NCI-H345 (cell line): ENCODE results near the gene ZNF181.
"Not testable (repeated sequence)": the region's sequence is repeated elsewhere in the genome, so short reads cannot be mapped to it uniquely, and the experiment has no call there.

Source experiments
- DNase-seq: peaks from one replicate; lab custom pipeline; 2025; lab: John Stamatoyannopoulos, UW

ZNF181 gene

GRCh38 chr19:34733746-34734536 is at the start of gene ZNF181:
TSS of gene ZNF181 (plus strand) at chr19:34734243. CDS start at chr19:34735038, 795 bp downstream.
- DNase-seq: peak; percentile 98

DNA sequence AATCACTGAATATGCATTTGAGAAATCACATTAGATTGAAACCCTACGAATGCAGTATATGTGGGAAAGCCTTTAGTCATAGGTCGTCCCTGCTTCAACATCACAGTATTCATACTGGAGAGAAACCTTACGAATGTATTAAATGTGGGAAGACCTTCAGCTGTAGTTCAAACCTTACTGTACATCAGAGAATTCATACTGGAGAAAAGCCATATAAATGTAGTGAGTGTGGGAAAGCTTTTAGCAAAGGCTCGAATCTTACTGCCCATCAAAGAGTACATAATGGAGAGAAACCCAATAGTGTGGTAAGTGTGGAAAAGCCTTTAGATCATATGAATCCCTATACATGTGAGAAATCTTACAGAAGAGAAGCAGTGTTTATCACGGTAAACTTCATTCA is 48.8 kb upstream of the ZNF181 start:
- DNase-seq: not testable (repeated sequence)

DNA sequence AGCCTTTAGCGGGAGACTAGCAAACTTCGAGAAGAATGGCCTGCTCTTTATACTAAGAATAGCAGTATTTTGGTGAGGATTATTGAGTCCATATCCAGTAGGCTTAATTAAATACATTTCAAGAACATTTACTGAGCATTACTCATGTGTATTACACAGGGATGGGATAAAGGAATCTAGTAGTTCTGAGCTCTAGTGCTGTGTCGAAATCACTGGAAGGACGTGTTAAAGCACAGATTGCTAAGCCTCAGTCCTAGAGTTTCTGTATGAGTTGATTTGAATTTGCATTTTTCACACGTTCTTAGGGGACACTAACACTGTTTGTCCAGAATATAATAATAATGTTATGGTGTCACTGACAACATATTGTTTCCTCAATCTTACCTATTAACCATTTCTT is 47.6 kb upstream of the ZNF181 start:
- no peak for DNase-seq

- no peak for DNase-seq
Measured at GRCh38 chr19:34687348-34687747, 46.7 kb upstream of the ZNF181 start.

- no peak for DNase-seq
Measured at GRCh38 chr19:34688592-34688991, 45.5 kb upstream of the ZNF181 start.

- no peak for DNase-seq
Measured at GRCh38 chr19:34690372-34690771, 43.7 kb upstream of the ZNF181 start.

- DNase-seq: no peak
Measured at GRCh38 chr19:34692549-34692948, 41.5 kb upstream of the ZNF181 start.

- no peak for DNase-seq
Measured at GRCh38 chr19:34707661-34708060, 26.4 kb upstream of the ZNF181 start.

DNA sequence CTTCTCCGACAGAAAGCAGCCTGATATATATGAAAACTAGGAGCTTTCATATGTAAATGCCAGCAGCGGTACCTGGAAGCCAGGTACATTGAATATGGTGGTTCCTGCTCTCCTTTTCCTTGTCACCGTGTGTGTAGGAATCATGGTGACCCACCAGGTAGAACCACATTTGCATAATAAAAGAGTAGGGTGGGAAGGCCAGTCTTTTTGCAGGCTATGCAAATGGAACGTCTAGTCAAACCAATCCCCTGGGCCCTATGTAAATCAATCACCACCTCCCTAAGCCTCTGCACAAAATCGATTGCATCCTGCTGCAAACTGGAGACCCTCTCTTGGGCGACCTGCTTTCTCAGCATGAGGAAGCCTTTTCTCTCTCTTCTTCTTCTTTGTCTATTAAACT is 22.2 kb upstream of the ZNF181 start:
- DNase-seq: no peak

- DNase-seq: peak; percentile 82
Measured at GRCh38 chr19:34712395-34713261, 21.4 kb upstream of the ZNF181 start.

GRCh38 chr19:34713262-34713637 is 20.8 kb upstream of the ZNF181 start:
- no peak for DNase-seq

- DNase-seq: no peak
Measured at GRCh38 chr19:34715357-34715756, 18.7 kb upstream of the ZNF181 start.

- DNase-seq: no peak
Measured at GRCh38 chr19:34722353-34722752, 11.7 kb upstream of the ZNF181 start.

DNA sequence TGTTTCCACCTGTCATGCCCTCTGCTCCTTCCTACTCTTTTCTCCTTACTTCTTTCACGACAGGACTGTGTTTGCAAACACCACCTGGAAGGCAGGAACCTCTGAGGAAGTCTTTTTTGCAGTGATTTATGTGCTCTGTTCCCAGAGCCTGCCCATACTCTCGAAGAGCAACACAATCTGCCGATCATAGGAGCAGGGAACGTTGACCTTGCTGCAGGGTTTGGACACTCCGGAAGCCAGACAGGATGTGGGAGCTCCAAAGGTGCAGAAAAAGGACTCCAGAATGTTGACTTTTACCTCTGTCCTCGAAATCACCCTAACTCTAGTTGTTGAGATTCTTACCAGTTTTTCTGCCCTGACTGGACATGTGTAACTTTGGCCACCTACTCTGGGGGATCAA is 8.6 kb upstream of the ZNF181 start:
- no peak for DNase-seq

GRCh38 chr19:34731019-34731829 is 2.8 kb upstream of the ZNF181 start:
- DNase-seq: no peak

DNA sequence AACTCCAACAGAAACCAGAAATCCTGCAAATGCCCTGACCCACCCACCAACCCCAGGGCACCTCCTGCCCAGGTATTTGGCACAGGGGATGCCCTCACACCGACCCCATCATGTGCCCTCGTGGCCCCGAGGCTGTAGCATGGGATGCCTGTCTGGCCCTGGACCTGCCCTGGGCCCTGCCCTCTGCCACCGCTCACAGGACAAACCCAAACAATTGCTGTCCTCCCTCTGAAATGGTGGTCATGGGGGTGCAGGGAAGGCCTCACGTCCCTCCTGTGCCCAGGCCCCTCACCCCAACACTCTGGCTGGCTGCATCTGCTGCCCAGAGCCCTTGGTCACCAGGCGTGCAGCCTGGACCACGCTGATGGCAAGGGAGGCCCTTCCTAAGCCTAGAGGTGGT is 2.1 kb upstream of the ZNF181 start:
- DNase-seq: no peak

- DNase-seq: no peak
Measured at GRCh38 chr19:34732612-34733211, 1.3 kb upstream of the ZNF181 start.

- peak; percentile 85 for DNase-seq
Measured at GRCh38 chr19:34733266-34733745, 737 bp upstream of the ZNF181 start.

GRCh38 chr19:34734537-34735103 is 577 bp downstream of the ZNF181 start:
- DNase-seq: no peak

- DNase-seq: no peak
Measured at GRCh38 chr19:34744896-34745690, 11.1 kb downstream of the ZNF181 start.

GRCh38 chr19:34757441-34757840 is 23.4 kb downstream of the ZNF181 start:
- no peak for DNase-seq
